ENCODE data around the gene CDH11. TPM values are rescaled to one million over a fixed set of nuclear protein-coding genes. Genes with fewer than 3 reads are reported as not detected.

Gene CDH11
- polyA plus RNA-seq, 1 donor (not counting 4 experiments of a cell fraction or from before 2014, with no cell fraction given), result 36.8 TPM

GRCh38 chr16:65095090-65095728 is 26.7 kb downstream of the CDH11 start:
- Histone ChIP-seq H3K79me2 (ENCODE audit: control insufficient read depth, insufficient read depth, low read length) (peaks cover 45% of the 10 kb centered on the region), H2AFZ (ENCODE audit: control insufficient read depth, low read length) (no peak overlapping the region), H3K27me3 (ENCODE audit: control insufficient read depth, extremely low read depth, insufficient read depth, low read length) (no peaks in the 10 kb centered on the region), H3K9ac (ENCODE audit: control insufficient read depth, extremely low read depth, insufficient read depth, low read length) (no peak overlapping the region), H3K4me1 (ENCODE audit: control insufficient read depth, extremely low read depth, insufficient read depth, low read length) (peaks cover 3% of the 10 kb centered on the region), H3K9me1 (ENCODE audit: control insufficient read depth, extremely low read depth, insufficient read depth, low read length) (no peaks in the 10 kb centered on the region), H3K4me3 (ENCODE audit: control insufficient read depth in 2 of 3, extremely low read depth in 1 of 3, insufficient read depth in 2 of 3, low read depth in 1 of 3, low read length in 3 of 3) (no peak overlapping the region), H3K27ac (ENCODE audit: control insufficient read depth, insufficient read depth, low read length) (no peak overlapping the region), H4K20me1 (ENCODE audit: control insufficient read depth, extremely low read depth, insufficient read depth, low read length) (no peaks in the 10 kb centered on the region), H3K9me3 (ENCODE audit: control insufficient read depth, low read depth, low read length) (no peaks in the 10 kb centered on the region), H3K4me2 (ENCODE audit: control insufficient read depth, extremely low read depth, insufficient read depth, low read depth, low read length) (no peak overlapping the region), H3K36me3 (ENCODE audit: control insufficient read depth in 2 of 2, extremely low read depth in 1 of 2, insufficient read depth in 2 of 2, low read length in 2 of 2) (no peaks in the 10 kb centered on the region)
- TF ChIP-seq CTCF (optimal IDR thresholded peaks at IDR 0.05 in 1 of 3, IDR thresholded peaks at IDR 0.05 in 1 of 3, conservative IDR thresholded peaks at IDR 0.05 in 1 of 3; ENCODE audit: extremely low read depth in 1 of 3, insufficient read depth in 2 of 3, low read length in 3 of 3), result no peak
- no peak for DNase-seq (ENCODE audit: low read depth, low spot score)
- no peak for FAIRE-seq
- dilution Hi-C loops (cut with MboI; ENCODE audit: extremely low pct_ligation_motif_present, low sequenced_read_pairs), result no loop called here

- Histone ChIP-seq H3K4me3 (ENCODE audit: control insufficient read depth in 2 of 3, extremely low read depth in 1 of 3, insufficient read depth in 2 of 3, low read depth in 1 of 3, low read length in 3 of 3) (no peak overlapping the region), H3K79me2 (ENCODE audit: control insufficient read depth, insufficient read depth, low read length) (peaks cover 40% of the 10 kb centered on the region), H3K9me3 (ENCODE audit: control insufficient read depth, low read depth, low read length) (no peaks in the 10 kb centered on the region), H3K27ac (ENCODE audit: control insufficient read depth, insufficient read depth, low read length) (no peak overlapping the region), H4K20me1 (ENCODE audit: control insufficient read depth, extremely low read depth, insufficient read depth, low read length) (no peaks in the 10 kb centered on the region), H3K4me2 (ENCODE audit: control insufficient read depth, extremely low read depth, insufficient read depth, low read depth, low read length) (no peak overlapping the region), H3K9me1 (ENCODE audit: control insufficient read depth, extremely low read depth, insufficient read depth, low read length) (no peaks in the 10 kb centered on the region), H3K4me1 (ENCODE audit: control insufficient read depth, extremely low read depth, insufficient read depth, low read length) (no peaks in the 10 kb centered on the region), H3K9ac (ENCODE audit: control insufficient read depth, extremely low read depth, insufficient read depth, low read length) (no peak overlapping the region), H3K27me3 (ENCODE audit: control insufficient read depth, extremely low read depth, insufficient read depth, low read length) (no peaks in the 10 kb centered on the region), H2AFZ (ENCODE audit: control insufficient read depth, low read length) (no peak overlapping the region), H3K36me3 (ENCODE audit: control insufficient read depth in 2 of 2, extremely low read depth in 1 of 2, insufficient read depth in 2 of 2, low read length in 2 of 2) (no peaks in the 10 kb centered on the region)
- dilution Hi-C loops (cut with MboI; ENCODE audit: extremely low pct_ligation_motif_present, low sequenced_read_pairs), result no loop called here
- DNase-seq (ENCODE audit: low read depth, low spot score), result no peak
- TF ChIP-seq CTCF (optimal IDR thresholded peaks at IDR 0.05 in 1 of 3, IDR thresholded peaks at IDR 0.05 in 1 of 3, conservative IDR thresholded peaks at IDR 0.05 in 1 of 3; ENCODE audit: extremely low read depth in 1 of 3, insufficient read depth in 2 of 3, low read length in 3 of 3) (no peak), EZH2 (IDR thresholded peaks at IDR 0.05; ENCODE audit: low read length) (no peak)
- no peak for FAIRE-seq
Observed at GRCh38 chr16:65094009-65094408, 27.9 kb downstream of the CDH11 start.
